ENCODE measurements around the gene TADA2B. TPM values are rescaled to one million over a fixed set of nuclear protein-coding genes. Genes with fewer than 3 reads are reported as not detected.

TADA2B gene
- total RNA-seq, 1 experiment from 2014 or later, result 14.3 TPM

- DNase-seq (ENCODE audit: low spot score), result no peak
- no peak for ATAC-seq
- TF ChIP-seq E2F5 (CRISPR knock-in tag; IDR thresholded peaks at IDR 0.05), result no peak
- no peak for TF ChIP-seq NR1H2 (CRISPR knock-in tag; IDR thresholded peaks at IDR 0.05)
- Mint-ChIP-seq H3K36me3 (no peaks in the 10 kb centered on the region), H3K4me3 (no peak overlapping the region), H3K4me1 (no peaks in the 10 kb centered on the region), H3K27ac (no peak overlapping the region), H3K9me3 (no peaks in the 10 kb centered on the region), H3K27me3 (ENCODE audit: low read depth) (peaks cover 100% of the 10 kb centered on the region)
- ChIA-PET POLR2A (no interaction called here), CTCF (no interaction called here)
Measured at GRCh38 chr4:7095611-7096155, 52.5 kb downstream of the TADA2B start.

GRCh38 chr4:7096236-7096635 lies 53.1 kb downstream of the TADA2B start:
- Mint-ChIP-seq H3K27ac (no peak overlapping the region), H3K4me3 (no peak overlapping the region), H3K36me3 (no peaks in the 10 kb centered on the region), H3K9me3 (no peaks in the 10 kb centered on the region), H3K4me1 (peaks cover under 1% of the 10 kb centered on the region; the same call in 1 of the 2 replicates), H3K27me3 (ENCODE audit: low read depth) (peaks cover 100% of the 10 kb centered on the region)
- ChIA-PET CTCF (no interaction called here), POLR2A (no interaction called here)
- no peak for DNase-seq (ENCODE audit: low spot score)
- no peak for ATAC-seq
- TF ChIP-seq ZNF512 (CRISPR knock-in tag; IDR thresholded peaks at IDR 0.05; ENCODE audit: borderline replicate concordance) (no peak), EMX1 (CRISPR knock-in tag; IDR thresholded peaks at IDR 0.05) (no peak), ZNF671 (CRISPR knock-in tag; IDR thresholded peaks at IDR 0.05) (no peak), ELF4 (CRISPR knock-in tag; IDR thresholded peaks at IDR 0.05; ENCODE audit: low read depth) (no peak), E2F1 (CRISPR knock-in tag; IDR thresholded peaks at IDR 0.05) (no peak), USF2 (CRISPR knock-in tag; IDR thresholded peaks at IDR 0.05) (no peak), TEAD1 (CRISPR knock-in tag; IDR thresholded peaks at IDR 0.05) (no peak), ATF1 (CRISPR knock-in tag; IDR thresholded peaks at IDR 0.05) (no peak), CBFB (CRISPR knock-in tag; IDR thresholded peaks at IDR 0.05; ENCODE audit: low read depth) (no peak), ZNF532 (CRISPR knock-in tag; IDR thresholded peaks at IDR 0.05; ENCODE audit: borderline replicate concordance) (no peak), PRRX2 (CRISPR knock-in tag; IDR thresholded peaks at IDR 0.05) (no peak), NFE2L1 (CRISPR knock-in tag; IDR thresholded peaks at IDR 0.05) (no peak), ZNF219 (CRISPR knock-in tag; IDR thresholded peaks at IDR 0.05; ENCODE audit: borderline replicate concordance) (no peak), ZNF396 (CRISPR knock-in tag; IDR thresholded peaks at IDR 0.05; ENCODE audit: borderline replicate concordance) (no peak), GABPB1 (CRISPR knock-in tag; IDR thresholded peaks at IDR 0.05) (no peak), SMAD4 (CRISPR knock-in tag; IDR thresholded peaks at IDR 0.05) (no peak)
- TF ChIP-seq, protein P1, sequence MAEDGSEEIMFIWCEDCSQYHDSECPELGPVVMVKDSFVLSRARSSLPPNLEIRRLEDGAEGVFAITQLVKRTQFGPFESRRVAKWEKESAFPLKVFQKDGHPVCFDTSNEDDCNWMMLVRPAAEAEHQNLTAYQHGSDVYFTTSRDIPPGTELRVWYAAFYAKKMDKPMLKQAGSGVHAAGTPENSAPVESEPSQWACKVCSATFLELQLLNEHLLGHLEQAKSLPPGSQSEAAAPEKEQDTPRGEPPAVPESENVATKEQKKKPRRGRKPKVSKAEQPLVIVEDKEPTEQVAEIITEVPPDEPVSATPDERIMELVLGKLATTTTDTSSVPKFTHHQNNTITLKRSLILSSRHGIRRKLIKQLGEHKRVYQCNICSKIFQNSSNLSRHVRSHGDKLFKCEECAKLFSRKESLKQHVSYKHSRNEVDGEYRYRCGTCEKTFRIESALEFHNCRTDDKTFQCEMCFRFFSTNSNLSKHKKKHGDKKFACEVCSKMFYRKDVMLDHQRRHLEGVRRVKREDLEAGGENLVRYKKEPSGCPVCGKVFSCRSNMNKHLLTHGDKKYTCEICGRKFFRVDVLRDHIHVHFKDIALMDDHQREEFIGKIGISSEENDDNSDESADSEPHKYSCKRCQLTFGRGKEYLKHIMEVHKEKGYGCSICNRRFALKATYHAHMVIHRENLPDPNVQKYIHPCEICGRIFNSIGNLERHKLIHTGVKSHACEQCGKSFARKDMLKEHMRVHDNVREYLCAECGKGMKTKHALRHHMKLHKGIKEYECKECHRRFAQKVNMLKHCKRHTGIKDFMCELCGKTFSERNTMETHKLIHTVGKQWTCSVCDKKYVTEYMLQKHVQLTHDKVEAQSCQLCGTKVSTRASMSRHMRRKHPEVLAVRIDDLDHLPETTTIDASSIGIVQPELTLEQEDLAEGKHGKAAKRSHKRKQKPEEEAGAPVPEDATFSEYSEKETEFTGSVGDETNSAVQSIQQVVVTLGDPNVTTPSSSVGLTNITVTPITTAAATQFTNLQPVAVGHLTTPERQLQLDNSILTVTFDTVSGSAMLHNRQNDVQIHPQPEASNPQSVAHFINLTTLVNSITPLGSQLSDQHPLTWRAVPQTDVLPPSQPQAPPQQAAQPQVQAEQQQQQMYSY (CRISPR knock-in tag; IDR thresholded peaks at IDR 0.05), result no peak
- TF ChIP-seq, protein P2, sequence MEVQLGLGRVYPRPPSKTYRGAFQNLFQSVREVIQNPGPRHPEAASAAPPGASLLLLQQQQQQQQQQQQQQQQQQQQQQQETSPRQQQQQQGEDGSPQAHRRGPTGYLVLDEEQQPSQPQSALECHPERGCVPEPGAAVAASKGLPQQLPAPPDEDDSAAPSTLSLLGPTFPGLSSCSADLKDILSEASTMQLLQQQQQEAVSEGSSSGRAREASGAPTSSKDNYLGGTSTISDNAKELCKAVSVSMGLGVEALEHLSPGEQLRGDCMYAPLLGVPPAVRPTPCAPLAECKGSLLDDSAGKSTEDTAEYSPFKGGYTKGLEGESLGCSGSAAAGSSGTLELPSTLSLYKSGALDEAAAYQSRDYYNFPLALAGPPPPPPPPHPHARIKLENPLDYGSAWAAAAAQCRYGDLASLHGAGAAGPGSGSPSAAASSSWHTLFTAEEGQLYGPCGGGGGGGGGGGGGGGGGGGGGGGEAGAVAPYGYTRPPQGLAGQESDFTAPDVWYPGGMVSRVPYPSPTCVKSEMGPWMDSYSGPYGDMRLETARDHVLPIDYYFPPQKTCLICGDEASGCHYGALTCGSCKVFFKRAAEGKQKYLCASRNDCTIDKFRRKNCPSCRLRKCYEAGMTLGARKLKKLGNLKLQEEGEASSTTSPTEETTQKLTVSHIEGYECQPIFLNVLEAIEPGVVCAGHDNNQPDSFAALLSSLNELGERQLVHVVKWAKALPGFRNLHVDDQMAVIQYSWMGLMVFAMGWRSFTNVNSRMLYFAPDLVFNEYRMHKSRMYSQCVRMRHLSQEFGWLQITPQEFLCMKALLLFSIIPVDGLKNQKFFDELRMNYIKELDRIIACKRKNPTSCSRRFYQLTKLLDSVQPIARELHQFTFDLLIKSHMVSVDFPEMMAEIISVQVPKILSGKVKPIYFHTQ (CRISPR knock-in tag; IDR thresholded peaks at IDR 0.05), result no peak

Data from WTC11 (cell line).